Measurements from ENCODE around the gene AJM1.

DNA sequence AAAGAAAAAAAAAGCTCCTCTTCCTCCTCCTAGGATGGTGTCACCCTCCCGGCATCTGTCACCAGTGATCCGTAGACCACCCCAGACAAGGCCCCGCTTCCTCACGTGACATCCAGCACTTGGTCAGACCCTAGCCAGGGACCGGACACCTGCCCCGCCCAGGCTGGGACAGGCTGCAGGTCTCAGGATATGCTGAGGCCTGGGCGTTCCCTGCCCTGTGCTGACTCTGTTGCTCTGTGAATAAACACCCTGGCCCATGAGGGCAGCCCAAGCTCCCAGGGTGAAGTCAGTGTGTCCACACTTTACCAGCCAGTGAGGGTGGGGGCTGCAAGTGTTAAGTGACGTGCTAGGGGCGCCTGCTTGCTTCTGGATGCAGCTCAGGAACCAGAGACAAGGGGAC lies 18.3 kb downstream of the AJM1 start:
- TF ChIP-seq, protein P1, sequence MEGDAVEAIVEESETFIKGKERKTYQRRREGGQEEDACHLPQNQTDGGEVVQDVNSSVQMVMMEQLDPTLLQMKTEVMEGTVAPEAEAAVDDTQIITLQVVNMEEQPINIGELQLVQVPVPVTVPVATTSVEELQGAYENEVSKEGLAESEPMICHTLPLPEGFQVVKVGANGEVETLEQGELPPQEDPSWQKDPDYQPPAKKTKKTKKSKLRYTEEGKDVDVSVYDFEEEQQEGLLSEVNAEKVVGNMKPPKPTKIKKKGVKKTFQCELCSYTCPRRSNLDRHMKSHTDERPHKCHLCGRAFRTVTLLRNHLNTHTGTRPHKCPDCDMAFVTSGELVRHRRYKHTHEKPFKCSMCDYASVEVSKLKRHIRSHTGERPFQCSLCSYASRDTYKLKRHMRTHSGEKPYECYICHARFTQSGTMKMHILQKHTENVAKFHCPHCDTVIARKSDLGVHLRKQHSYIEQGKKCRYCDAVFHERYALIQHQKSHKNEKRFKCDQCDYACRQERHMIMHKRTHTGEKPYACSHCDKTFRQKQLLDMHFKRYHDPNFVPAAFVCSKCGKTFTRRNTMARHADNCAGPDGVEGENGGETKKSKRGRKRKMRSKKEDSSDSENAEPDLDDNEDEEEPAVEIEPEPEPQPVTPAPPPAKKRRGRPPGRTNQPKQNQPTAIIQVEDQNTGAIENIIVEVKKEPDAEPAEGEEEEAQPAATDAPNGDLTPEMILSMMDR (IDR thresholded peaks at IDR 0.05), result no peak
- no peak for TF ChIP-seq POLR2A (IDR thresholded peaks at IDR 0.05)

All from ovary (tissue), 3 donors.